ENCODE results near the gene ASPG. TPM values are rescaled to one million over a fixed set of nuclear protein-coding genes. Genes with fewer than 3 reads are reported as not detected.
A peak's percentile ranks its signal among the peaks of the same experiment; 100 is the strongest.

Gene ASPG
- total RNA-seq, 1 experiment from 2014 or later: 0.22 TPM

DNA sequence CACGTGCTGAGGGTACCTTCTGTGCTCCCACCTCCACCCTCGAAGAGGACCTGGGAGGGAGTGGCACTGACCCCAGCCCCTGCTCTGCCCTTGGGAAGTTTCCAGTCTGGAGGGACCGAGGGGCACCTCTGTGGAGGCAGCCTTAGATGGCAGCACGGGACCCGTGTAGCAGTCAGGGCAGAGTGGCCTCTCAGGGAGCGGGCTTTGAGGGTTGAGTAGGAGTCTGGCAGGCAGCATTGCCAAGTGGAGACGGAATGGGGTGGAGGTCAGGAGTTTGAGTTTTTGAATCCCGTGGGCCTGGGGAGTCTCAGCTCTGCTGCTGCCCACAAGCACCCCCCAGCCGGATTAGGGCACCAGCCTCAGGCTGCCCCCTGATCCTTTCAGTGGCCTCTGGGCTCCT is 74.5 kb downstream of the ASPG start:
- Histone ChIP-seq H4K20me1 (ENCODE audit: low read length) (no peaks in the 10 kb centered on the region), H3K4me2 (ENCODE audit: low read length) (no peak overlapping the region), H3K9me3 (ENCODE audit: low read length) (no peaks in the 10 kb centered on the region), H3K4me1 (ENCODE audit: insufficient read depth, low read length) (no peaks in the 10 kb centered on the region), H2AFZ (ENCODE audit: low read length) (no peak overlapping the region), H3K27me3 (ENCODE audit: low read length) (no peaks in the 10 kb centered on the region), H3K9me2 (replicated peaks; ENCODE audit: low read length) (no peaks in the 10 kb centered on the region), H3K36me3 (ENCODE audit: low read depth, low read length) (no peaks in the 10 kb centered on the region), H3K79me2 (ENCODE audit: low read length) (no peaks in the 10 kb centered on the region), H3K27ac (ENCODE audit: low read length) (no peak overlapping the region), H3F3A (ENCODE audit: low read length, unreplicated experiment) (no peaks in the 10 kb centered on the region), H3K9ac (ENCODE audit: low read length) (no peak overlapping the region), H3K4me3 (ENCODE audit: low read length) (no peak overlapping the region)
- CTCF ChIA-PET: no interaction called here
- no peak for ATAC-seq
- POLR2A ChIA-PET (ENCODE audit: unreplicated experiment): no interaction called here
- DNase-seq: no peak
- TF ChIP-seq, protein P1, sequence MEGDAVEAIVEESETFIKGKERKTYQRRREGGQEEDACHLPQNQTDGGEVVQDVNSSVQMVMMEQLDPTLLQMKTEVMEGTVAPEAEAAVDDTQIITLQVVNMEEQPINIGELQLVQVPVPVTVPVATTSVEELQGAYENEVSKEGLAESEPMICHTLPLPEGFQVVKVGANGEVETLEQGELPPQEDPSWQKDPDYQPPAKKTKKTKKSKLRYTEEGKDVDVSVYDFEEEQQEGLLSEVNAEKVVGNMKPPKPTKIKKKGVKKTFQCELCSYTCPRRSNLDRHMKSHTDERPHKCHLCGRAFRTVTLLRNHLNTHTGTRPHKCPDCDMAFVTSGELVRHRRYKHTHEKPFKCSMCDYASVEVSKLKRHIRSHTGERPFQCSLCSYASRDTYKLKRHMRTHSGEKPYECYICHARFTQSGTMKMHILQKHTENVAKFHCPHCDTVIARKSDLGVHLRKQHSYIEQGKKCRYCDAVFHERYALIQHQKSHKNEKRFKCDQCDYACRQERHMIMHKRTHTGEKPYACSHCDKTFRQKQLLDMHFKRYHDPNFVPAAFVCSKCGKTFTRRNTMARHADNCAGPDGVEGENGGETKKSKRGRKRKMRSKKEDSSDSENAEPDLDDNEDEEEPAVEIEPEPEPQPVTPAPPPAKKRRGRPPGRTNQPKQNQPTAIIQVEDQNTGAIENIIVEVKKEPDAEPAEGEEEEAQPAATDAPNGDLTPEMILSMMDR (conservative IDR thresholded peaks at IDR 0.05; ENCODE audit: low read depth, low read length): no peak
- TF ChIP-seq EZH2 (IDR thresholded peaks at IDR 0.05; ENCODE audit: low read length, unreplicated experiment): no peak
- TF ChIP-seq EZH2phosphoT487 (IDR thresholded peaks at IDR 0.05; ENCODE audit: borderline replicate concordance, low read length): no peak
- intact Hi-C loops (cut with micrococcal nuclease): no loop called here
- no TSS peak for BruUV-seq (replicated peaks)

DNA sequence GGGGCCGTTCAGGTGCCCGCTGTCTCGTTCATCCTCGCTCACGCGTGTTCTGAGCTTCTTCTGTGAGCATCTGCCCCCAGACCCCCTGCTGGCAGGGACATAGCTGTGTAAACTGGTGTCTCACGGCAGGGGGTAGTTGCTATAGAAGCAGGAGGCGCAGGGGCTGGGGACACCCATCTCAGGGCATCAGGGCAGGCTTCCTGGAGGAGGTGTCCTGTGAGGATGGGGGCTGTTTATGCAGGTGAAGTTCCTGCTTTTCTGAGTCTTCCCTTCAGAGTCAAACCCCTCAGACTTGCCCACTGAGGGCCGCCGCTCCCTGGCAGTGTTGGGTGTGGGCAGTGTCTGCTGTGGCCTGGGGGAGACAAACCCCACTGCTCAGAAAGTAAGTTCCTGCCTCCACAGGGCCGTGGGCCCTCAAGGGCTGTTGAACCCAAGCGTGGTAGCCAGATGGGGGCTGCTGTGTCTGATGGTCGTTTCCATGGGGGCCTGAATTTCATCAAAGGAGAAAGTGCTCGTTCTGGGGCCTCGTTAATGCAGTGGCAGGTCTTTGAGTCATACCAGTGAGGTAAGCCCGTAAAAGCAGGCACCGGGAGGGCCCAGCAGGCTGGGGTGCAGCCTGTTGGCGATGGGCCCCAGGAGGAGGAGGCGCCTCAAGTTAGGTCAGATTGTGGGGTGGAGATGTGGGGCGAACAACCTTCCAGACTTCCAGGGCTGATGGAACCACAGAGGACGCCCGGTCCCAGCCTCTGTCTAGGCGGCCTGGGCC is 76.3 kb downstream of the ASPG start:
- Histone ChIP-seq H2AFZ (ENCODE audit: low read length) (no peak overlapping the region), H3K9ac (ENCODE audit: low read length) (no peak overlapping the region), H3K36me3 (ENCODE audit: low read depth, low read length) (no peaks in the 10 kb centered on the region), H3K4me3 (ENCODE audit: low read length) (no peak overlapping the region), H3K27me3 (ENCODE audit: low read length) (no peaks in the 10 kb centered on the region), H3K4me2 (ENCODE audit: low read length) (no peak overlapping the region), H3K27ac (ENCODE audit: low read length) (no peak overlapping the region), H3K9me2 (replicated peaks; ENCODE audit: low read length) (no peaks in the 10 kb centered on the region), H3K4me1 (ENCODE audit: insufficient read depth, low read length) (no peaks in the 10 kb centered on the region), H3K9me3 (ENCODE audit: low read length) (no peaks in the 10 kb centered on the region), H3F3A (ENCODE audit: low read length, unreplicated experiment) (no peaks in the 10 kb centered on the region), H3K79me2 (ENCODE audit: low read length) (no peaks in the 10 kb centered on the region), H4K20me1 (ENCODE audit: low read length) (no peaks in the 10 kb centered on the region)
- DNase-seq: no peak
- no TSS peak for BruUV-seq (replicated peaks)
- POLR2A ChIA-PET (ENCODE audit: unreplicated experiment): no interaction called here
- intact Hi-C loops (cut with micrococcal nuclease): no loop called here
- TF ChIP-seq EZH2phosphoT487 (IDR thresholded peaks at IDR 0.05; ENCODE audit: borderline replicate concordance, low read length) (no peak), EZH2 (IDR thresholded peaks at IDR 0.05; ENCODE audit: low read length, unreplicated experiment) (no peak)
- TF ChIP-seq, protein P1 (conservative IDR thresholded peaks at IDR 0.05; ENCODE audit: low read depth, low read length): no peak
- ATAC-seq: peak; percentile 63
- CTCF ChIA-PET: no interaction called here

DNA sequence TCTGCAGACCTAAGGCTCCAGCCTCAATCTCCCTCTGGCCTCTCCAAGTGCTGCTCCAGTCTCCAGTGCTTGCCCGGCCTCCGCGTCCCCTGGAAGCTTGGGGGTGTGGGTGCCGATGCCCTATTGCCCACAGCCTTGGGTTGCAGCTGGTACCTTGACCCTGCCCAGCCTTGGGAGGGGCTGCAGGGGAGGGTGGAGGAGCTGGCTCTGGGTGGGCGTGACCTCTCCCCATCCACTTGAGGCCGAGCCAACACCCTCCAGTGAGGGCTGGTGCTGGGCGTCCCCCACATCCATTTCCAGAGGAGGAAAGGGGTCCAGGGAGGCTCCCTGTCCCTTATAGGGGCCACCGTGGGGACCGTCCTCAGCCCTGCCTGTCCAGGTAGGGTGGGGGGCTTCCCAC is 77.0 kb downstream of the ASPG start:
- CTCF ChIA-PET: no interaction called here
- no peaks in the 10 kb centered on the region for H3F3A ChIP-seq (ENCODE audit: low read length, unreplicated experiment)
- intact Hi-C loops (cut with micrococcal nuclease): no loop called here

More for the DNA sequence above, 77.0 kb downstream of the ASPG start:
- Histone ChIP-seq H3K4me1 (ENCODE audit: insufficient read depth, low read length) (no peaks in the 10 kb centered on the region), H3K4me3 (ENCODE audit: low read length) (no peak overlapping the region), H3K9ac (ENCODE audit: low read length) (no peak overlapping the region), H4K20me1 (ENCODE audit: low read length) (no peaks in the 10 kb centered on the region), H3K79me2 (ENCODE audit: low read length) (no peaks in the 10 kb centered on the region), H3K27ac (ENCODE audit: low read length) (no peak overlapping the region), H3K9me2 (replicated peaks; ENCODE audit: low read length) (no peaks in the 10 kb centered on the region), H3K4me2 (ENCODE audit: low read length) (no peak overlapping the region), H3K27me3 (ENCODE audit: low read length) (no peaks in the 10 kb centered on the region), H3K9me3 (ENCODE audit: low read length) (no peaks in the 10 kb centered on the region), H3K36me3 (ENCODE audit: low read depth, low read length) (no peaks in the 10 kb centered on the region), H2AFZ (ENCODE audit: low read length) (no peak overlapping the region)
- POLR2A ChIA-PET (ENCODE audit: unreplicated experiment): no interaction called here
- DNase-seq (no peak), ATAC-seq (no peak)
- BruUV-seq (replicated peaks): no TSS peak
- no peak for TF ChIP-seq EZH2phosphoT487 (IDR thresholded peaks at IDR 0.05; ENCODE audit: borderline replicate concordance, low read length)
- TF ChIP-seq, protein P1 (conservative IDR thresholded peaks at IDR 0.05; ENCODE audit: low read depth, low read length): no peak
- TF ChIP-seq EZH2 (IDR thresholded peaks at IDR 0.05; ENCODE audit: low read length, unreplicated experiment): no peak

Data from PC-3 (cell line).